Activated CD8-positive, alpha-beta T cell treated with anti-CD3 and anti-CD28 coated beads, Interleukin-2, amount 10 ng/mL, durations not matched to agents 7 days and 5 days (primary cell): ENCODE measurements around the gene EPX. TPM values are rescaled to one million over a fixed set of nuclear protein-coding genes. Genes with fewer than 3 reads are reported as not detected.
A peak's percentile ranks its signal among the peaks of the same experiment; 100 is the strongest.

Source experiments
- ATAC-seq: fragments of 150-1000 bp; cut with Tn5 transposase; one replicate; pipeline ENCODE4 v1.10.0; 2021; ENCODE audit warnings: moderate library complexity
- CTCF ChIA-PET: fragments of 350-600 bp; sonication (Branson Sonifier 250); formaldehyde crosslinking; loops from one replicate; lab custom pipeline; 2021; ENCODE audit warnings: antibody characterized with exemption; lab: Charles Lee
- POLR2A ChIA-PET: fragments of 350-600 bp; sonication (Branson Sonifier 250); formaldehyde crosslinking; loops from one replicate; lab custom pipeline; 2021; ENCODE audit warnings: antibody characterized with exemption; lab: Charles Lee
- DNase-seq: peaks from one replicate; pipeline ENCODE4 v3.0.0-alpha.2; 2020
- H3K27ac Mint-ChIP-seq: one replicate; pipeline ENCODE4 v1.8.0; 2021; ENCODE audit warnings: mild to moderate bottlenecking, mixed read lengths
- H3K27me3 Mint-ChIP-seq: one replicate; pipeline ENCODE4 v1.8.0; 2021; ENCODE audit warnings: low read depth, mixed read lengths
- H3K36me3 Mint-ChIP-seq: one replicate; pipeline ENCODE4 v1.8.0; 2021; ENCODE audit warnings: low read depth, mixed read lengths
- H3K4me1 Mint-ChIP-seq: one replicate; pipeline ENCODE4 v1.8.0; 2021; ENCODE audit warnings: low read depth, mixed read lengths
- H3K4me3 Mint-ChIP-seq: one replicate; pipeline ENCODE4 v1.8.0; 2021; ENCODE audit warnings: mild to moderate bottlenecking, mixed read lengths
- H3K9me3 Mint-ChIP-seq: one replicate; pipeline ENCODE4 v1.8.0; 2022; ENCODE audit warnings: mixed read lengths; ENCODE audit not compliant: insufficient read depth
- total RNA-seq, 2 experiments: library from RNA; stranded (reverse); gene quantifications; one replicate each; pipeline ENCODE4 v1.2.3, GENCODE V29; 2021

Gene EPX
- total RNA-seq, 2 experiments from 2014 or later = not detected

DNA sequence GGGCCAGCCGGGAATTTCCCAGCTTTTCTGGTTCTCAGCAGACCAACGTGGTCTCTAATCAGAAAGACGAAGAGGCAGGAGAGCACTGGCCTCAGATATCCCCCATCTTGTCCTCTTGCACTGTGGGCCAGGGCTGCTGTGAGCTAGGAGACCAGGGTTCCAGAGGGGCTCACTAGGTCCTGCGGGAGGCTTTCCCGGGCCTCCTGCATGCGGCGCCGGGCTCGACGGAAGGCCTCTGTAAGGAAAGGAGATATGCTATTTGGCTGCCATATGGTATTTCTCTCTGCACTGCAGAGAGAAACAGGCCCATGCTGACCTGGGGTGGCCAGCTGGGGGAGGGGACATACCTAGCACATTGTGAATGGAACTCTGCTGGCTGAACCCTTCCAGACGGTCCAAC is 13.4 kb downstream of the EPX start:
- no peaks in the 10 kb centered on the region for H3K27me3 Mint-ChIP-seq
- POLR2A ChIA-PET = interaction anchor here (0.6 kb wide), 1 partner anchor 105 kb away, joined by 3 read pairs; no protein-coding TSS in a partner anchor
- H3K9me3 Mint-ChIP-seq = no peaks in the 10 kb centered on the region
- peaks cover 11% of the 10 kb centered on the region for H3K36me3 Mint-ChIP-seq
- CTCF ChIA-PET = interaction anchor here (0.5 to 1.3 kb wide), 3 partner anchors 11 to 135 kb away, joined by 3 to 5 read pairs (median 4); no protein-coding TSS in a partner anchor
- H3K4me1 Mint-ChIP-seq = peaks cover 9% of the 10 kb centered on the region
- ATAC-seq (no peak), DNase-seq (no peak)
- H3K4me3 Mint-ChIP-seq = no peak overlapping the region
- H3K27ac Mint-ChIP-seq = no peak overlapping the region

DNA sequence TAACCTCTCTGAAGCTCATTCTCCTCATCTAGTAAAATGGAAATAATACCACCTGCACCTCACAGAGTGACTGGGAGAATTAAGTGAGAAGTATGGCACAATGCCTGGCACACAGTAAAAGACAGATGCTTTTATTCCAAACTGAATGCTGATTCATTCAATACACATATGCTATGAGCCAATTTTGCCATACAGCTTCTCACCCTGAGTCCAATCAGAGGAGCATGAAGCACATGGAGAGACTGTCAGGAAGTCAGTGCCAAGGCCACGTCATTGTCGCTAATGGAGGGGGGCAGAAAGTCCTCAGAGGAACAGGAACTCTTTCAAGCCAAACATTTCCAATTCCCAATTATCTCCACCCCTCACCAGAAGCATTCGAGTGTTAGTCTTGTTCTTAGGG is 14.9 kb downstream of the EPX start:
- Mint-ChIP-seq H3K4me3 (no peak overlapping the region), H3K27ac (no peak overlapping the region), H3K27me3 (no peaks in the 10 kb centered on the region), H3K36me3 (peaks cover 13% of the 10 kb centered on the region), H3K9me3 (no peaks in the 10 kb centered on the region), H3K4me1 (peaks cover 12% of the 10 kb centered on the region)
- ChIA-PET POLR2A (no interaction called here), CTCF (interaction anchor here (0.5 to 1.2 kb wide), 3 partner anchors 42 to 443 kb away, joined by 3 read pairs; no protein-coding TSS in a partner anchor)
- DNase-seq (no peak), ATAC-seq (no peak)

DNA sequence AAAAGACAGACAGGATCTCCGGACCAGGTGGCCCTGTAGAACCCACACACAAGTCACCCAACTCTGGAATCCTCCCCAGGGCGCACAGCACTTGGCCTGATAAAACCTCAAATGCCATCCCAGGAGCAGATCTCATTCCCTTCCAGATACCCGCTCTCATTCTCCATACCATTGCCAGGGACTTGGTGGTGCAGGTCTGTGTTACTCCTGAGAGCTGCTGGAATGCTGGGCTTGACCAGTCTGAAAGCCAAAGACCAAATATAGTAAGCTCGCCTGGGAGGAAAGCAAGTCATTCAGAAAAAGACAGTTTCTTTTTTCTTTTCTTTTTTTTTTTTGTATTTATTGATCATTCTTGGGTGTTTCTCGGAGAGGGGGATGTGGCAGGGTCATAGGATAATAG is 15.8 kb downstream of the EPX start:
- ATAC-seq = no peak
- Mint-ChIP-seq H3K4me1 (peaks cover 12% of the 10 kb centered on the region), H3K27ac (no peak overlapping the region), H3K27me3 (no peaks in the 10 kb centered on the region), H3K9me3 (no peaks in the 10 kb centered on the region), H3K4me3 (no peak overlapping the region), H3K36me3 (peaks cover 15% of the 10 kb centered on the region)
- ChIA-PET CTCF (no interaction called here), POLR2A (no interaction called here)
- DNase-seq = no peak

DNA sequence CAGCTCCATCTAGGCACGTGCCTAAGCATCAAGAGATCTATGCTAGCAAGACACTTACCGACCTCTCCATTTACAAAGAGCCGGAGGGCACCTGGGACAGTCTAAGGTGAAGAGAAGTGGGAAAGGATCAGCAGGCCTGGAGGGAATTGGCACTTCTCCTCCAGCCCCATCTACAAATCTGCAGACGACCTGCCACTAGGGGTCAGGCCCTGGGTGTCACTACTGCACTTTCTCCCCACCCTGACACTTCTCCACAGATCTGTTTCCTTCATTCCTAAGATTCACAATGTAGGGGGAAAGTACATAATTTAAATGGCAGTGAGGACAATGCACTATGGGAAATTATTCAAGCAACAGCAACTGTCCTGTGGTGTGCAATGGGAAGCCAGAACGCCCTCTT is 18.4 kb downstream of the EPX start:
- H3K27ac Mint-ChIP-seq = no peak overlapping the region
- no peak for ATAC-seq
- H3K4me1 Mint-ChIP-seq = peaks cover 12% of the 10 kb centered on the region
- no peak overlapping the region for H3K4me3 Mint-ChIP-seq
- ChIA-PET POLR2A (interaction anchor here (0.6 kb wide), 1 partner anchor 1044 kb away, joined by 4 read pairs; no protein-coding TSS in a partner anchor), CTCF (interaction anchor here (2.1 kb wide), 1 partner anchor 11 kb away, joined by 8 read pairs; no protein-coding TSS in a partner anchor)
- peaks cover 15% of the 10 kb centered on the region for H3K36me3 Mint-ChIP-seq
- no peaks in the 10 kb centered on the region for H3K27me3 Mint-ChIP-seq
- no peak for DNase-seq
- H3K9me3 Mint-ChIP-seq = no peaks in the 10 kb centered on the region

DNA sequence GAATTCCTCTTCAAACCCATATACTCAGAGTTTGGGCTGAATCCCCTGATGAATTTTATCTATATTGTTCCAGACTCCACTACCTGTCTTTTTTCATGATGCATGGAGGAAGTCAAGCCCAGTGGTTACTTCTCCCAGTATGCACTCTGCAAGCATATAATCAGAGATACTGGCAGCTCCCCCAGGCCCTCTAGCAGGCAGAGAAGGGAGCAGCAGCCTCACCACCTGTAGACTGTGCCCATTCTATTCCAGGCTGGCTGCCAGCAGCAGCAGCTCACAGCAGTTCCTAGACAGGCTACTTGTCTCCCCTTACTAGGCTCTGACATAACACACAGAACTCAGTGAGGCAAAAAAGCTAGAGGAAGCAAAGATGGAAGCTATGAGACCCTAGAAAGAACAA is 23.2 kb downstream of the EPX start:
- ATAC-seq = no peak
- Mint-ChIP-seq H3K36me3 (peaks cover 6% of the 10 kb centered on the region), H3K27me3 (no peaks in the 10 kb centered on the region), H3K9me3 (no peaks in the 10 kb centered on the region), H3K4me3 (no peak overlapping the region), H3K27ac (no peak overlapping the region), H3K4me1 (peaks cover 28% of the 10 kb centered on the region)
- ChIA-PET POLR2A (interaction anchor here (0.5 to 0.7 kb wide), 2 partner anchors 152 to 371 kb away, joined by 3 read pairs; no protein-coding TSS in a partner anchor), CTCF (interaction anchor here (1.9 to 5.2 kb wide), 3 partner anchors 11 to 34 kb away, joined by 4 to 30 read pairs (median 9); no protein-coding TSS in a partner anchor)
- no peak for DNase-seq

DNA sequence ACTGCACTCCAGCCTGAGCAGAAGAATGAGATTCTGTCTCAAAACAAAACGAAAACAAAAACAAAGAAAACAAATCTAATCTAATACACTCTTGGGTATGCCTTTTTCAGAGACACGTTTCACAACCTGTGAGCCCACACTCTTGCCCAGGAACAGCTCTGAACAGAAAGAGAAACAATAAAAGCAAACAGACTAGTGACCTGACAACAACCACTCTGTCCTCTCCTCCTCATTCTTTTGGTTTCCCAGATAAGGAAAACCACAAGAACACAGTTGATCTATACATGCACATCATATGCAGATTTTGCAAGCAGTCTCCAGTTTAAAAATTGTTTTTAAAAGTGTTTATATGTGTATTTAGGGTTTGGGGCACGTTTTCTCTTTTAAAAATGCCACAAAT is 25.2 kb downstream of the EPX start:
- Mint-ChIP-seq H3K4me3 (peak overlapping the region; percentile 42), H3K27me3 (peaks cover 7% of the 10 kb centered on the region), H3K36me3 (peaks cover 2% of the 10 kb centered on the region), H3K4me1 (peaks cover 22% of the 10 kb centered on the region), H3K9me3 (no peaks in the 10 kb centered on the region), H3K27ac (no peak overlapping the region)
- DNase-seq (no peak), ATAC-seq (no peak)
- CTCF ChIA-PET = interaction anchor here (1.9 to 5.2 kb wide), 2 partner anchors 13 to 17 kb away, joined by 4 to 30 read pairs; no protein-coding TSS in a partner anchor
- POLR2A ChIA-PET = no interaction called here

DNA sequence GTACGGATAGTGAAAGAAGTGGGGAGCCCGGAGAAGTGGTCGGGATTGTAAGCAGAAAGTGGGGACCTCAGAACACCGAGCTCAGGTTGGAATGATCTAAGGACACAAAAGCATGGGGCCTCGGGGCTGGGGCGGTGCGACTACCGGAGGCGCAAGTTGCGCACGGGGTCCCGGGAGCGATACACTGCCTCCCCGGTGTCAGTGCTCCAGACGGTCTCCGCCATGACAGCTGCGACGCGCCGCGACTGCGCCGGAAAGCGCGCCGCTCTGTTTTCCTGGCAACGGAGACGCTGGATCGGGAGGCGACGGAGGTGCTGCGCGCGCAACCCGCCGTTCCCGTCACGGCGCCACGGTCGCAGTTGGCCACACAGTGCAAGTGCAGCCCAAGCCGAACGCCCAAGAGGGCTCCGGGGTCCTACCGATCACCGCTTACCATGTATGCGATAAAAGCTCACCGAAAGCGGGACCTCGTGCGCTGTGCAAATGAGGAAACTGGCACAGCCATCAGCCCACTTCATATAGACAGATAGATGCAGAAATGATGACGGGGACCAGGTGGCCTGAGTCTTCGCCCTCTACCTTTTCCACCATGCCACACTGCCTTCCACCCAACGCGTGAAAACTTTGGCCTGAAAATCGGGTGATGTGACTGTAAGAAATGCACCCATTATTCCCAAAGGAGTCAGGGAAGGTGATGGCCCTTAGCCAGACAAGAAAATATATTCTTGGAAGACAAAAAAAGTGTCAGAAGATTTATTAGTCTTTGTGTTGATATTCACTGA is 26.7 kb downstream of the EPX start, which contains the start of gene MKS1:
TSS of gene MKS1 (minus strand) at position 249 of the 782 bp plus-strand sequence. CDS start at position 224, 25 bp downstream.
- ChIA-PET CTCF (interaction anchor here (0.9 to 5.2 kb wide), 10 partner anchors 9 to 385 kb away, joined by 3 to 30 read pairs (median 4); partner anchors contain the start of gene LPO), POLR2A (interaction anchor here (0.6 to 1.4 kb wide), 8 partner anchors 18 to 413 kb away, joined by 3 to 6 read pairs (median 3); no protein-coding TSS in a partner anchor)
- Mint-ChIP-seq H3K27ac (peak within 1 kb of the TSS; percentile 97), H3K27me3 (peaks cover 11% of the 10 kb centered on the region), H3K4me3 (peak within 1 kb of the TSS; percentile 87), H3K36me3 (no peaks in the 10 kb centered on the region), H3K9me3 (no peaks in the 10 kb centered on the region), H3K4me1 (peaks cover 24% of the 10 kb centered on the region)
- ATAC-seq = peak; percentile 98
- peak; percentile 97 for DNase-seq

DNA sequence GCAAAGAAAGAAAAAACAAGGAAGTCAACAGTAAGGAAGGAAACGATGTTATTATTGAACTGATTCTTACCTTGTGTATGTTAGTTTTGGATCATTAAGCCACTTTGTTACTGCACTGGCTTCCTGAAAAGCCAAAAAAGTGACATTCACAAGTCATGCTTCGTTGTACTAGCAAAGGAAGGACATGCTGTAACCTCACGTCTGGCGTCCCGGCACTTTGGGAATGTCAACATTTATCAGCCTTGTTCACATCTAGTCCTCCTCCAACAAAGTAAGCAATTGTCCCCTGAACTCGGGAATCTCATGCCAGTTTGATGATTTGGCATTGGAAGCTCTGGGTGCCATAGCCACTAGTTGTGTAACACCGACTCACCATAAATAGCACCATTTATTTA is 27.3 kb downstream of the EPX start:
- H3K4me3 Mint-ChIP-seq = peak overlapping the region; percentile 87
- DNase-seq (no peak), ATAC-seq (no peak)
- H3K27me3 Mint-ChIP-seq = peaks cover 11% of the 10 kb centered on the region
- H3K4me1 Mint-ChIP-seq = peaks cover 28% of the 10 kb centered on the region
- H3K27ac Mint-ChIP-seq = peak overlapping the region; percentile 97
- H3K9me3 Mint-ChIP-seq = no peaks in the 10 kb centered on the region
- ChIA-PET POLR2A (interaction anchor here (0.8 to 1.4 kb wide), 5 partner anchors 18 to 412 kb away, joined by 3 to 6 read pairs (median 3); no protein-coding TSS in a partner anchor), CTCF (interaction anchor here (1.0 to 5.2 kb wide), 9 partner anchors 9 to 386 kb away, joined by 3 to 30 read pairs (median 4); no protein-coding TSS in a partner anchor)
- no peaks in the 10 kb centered on the region for H3K36me3 Mint-ChIP-seq

DNA sequence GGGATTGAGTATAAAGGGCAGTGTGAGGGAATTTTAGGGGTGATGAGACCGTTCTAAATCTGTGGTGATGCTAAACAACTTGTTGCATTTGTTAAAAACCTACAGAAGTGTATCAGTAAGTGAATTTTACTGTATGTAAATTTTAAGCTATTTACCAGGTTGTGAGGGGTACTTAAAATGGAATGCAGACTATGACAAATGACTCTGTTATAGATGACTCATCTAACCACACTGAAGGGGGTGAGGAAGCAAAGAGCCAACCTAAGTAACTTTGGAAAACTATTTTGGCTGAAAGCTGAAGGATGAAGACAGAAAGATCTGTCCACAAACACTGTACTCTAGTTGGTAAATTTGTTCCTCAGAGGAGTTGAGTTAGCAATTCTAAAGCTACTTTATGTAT is 31.8 kb downstream of the EPX start:
- H3K27ac Mint-ChIP-seq = no peak overlapping the region

DNA sequence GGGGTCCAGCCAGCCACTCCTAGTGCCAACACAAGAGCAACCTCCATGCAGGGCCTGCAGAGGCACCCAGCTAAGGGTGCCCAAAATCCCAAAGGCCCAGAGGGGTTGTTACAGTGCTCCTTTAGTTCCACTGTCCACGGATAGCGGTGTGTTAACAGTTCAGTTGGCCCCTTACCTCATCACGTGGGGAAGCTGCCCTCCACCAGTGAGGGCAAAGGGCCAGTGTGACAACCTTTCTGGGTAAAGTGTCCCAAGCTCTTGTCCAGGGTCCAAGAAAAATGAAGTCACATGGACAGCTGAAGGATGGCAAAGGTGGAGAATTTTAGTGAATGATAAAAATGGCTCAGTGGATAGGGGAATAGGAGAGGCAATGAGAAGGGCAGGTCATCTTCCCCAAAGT is 35.2 kb downstream of the EPX start:
- H3K9me3 Mint-ChIP-seq = no peaks in the 10 kb centered on the region
- peaks cover 27% of the 10 kb centered on the region for H3K27me3 Mint-ChIP-seq
- no peak overlapping the region for H3K27ac Mint-ChIP-seq
- ChIA-PET POLR2A (interaction anchor here (0.5 kb wide), 1 partner anchor 220 kb away, joined by 3 read pairs; no protein-coding TSS in a partner anchor), CTCF (interaction anchor here (1.0 to 4.7 kb wide), 4 partner anchors 8 to 228 kb away, joined by 3 to 24 read pairs (median 4); no protein-coding TSS in a partner anchor)
- peaks cover 14% of the 10 kb centered on the region for H3K4me1 Mint-ChIP-seq
- DNase-seq = no peak
- H3K4me3 Mint-ChIP-seq = no peak overlapping the region
- H3K36me3 Mint-ChIP-seq = no peaks in the 10 kb centered on the region
- ATAC-seq = no peak

More for the DNA sequence above, 31.8 kb downstream of the EPX start:
- no peaks in the 10 kb centered on the region for H3K9me3 Mint-ChIP-seq
- CTCF ChIA-PET = interaction anchor here (1.1 to 4.7 kb wide), 3 partner anchors 24 to 26 kb away, joined by 3 to 24 read pairs (median 5); no protein-coding TSS in a partner anchor
- no peak overlapping the region for H3K4me3 Mint-ChIP-seq
- DNase-seq = no peak
- POLR2A ChIA-PET = interaction anchor here (0.6 kb wide), 1 partner anchor 559 kb away, joined by 3 read pairs; no protein-coding TSS in a partner anchor
- H3K27me3 Mint-ChIP-seq = peaks cover 28% of the 10 kb centered on the region
- H3K4me1 Mint-ChIP-seq = peaks cover 14% of the 10 kb centered on the region
- no peak for ATAC-seq
- no peaks in the 10 kb centered on the region for H3K36me3 Mint-ChIP-seq

DNA sequence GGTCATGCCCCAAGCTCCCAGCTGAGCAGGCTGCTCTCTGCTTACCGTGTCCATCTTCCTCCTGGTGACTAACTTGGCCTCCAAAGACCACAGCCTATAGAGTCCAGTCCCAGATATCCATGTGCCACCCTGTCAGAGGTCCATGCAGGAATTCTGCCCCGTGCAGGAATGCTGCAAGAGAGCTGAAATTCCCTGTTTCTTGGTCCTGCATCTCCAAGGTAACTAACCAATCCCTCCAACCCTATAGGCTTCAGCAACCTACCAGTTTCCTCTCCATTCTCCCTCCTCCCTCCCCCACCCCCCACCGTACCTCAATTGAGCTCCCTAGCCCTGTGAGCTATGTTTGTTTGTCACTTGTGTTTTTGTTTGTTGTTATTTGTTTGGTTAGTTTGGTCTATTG is 36.2 kb downstream of the EPX start:
- ChIA-PET POLR2A (interaction anchor here (1.0 kb wide), 1 partner anchor 10 kb away, joined by 4 read pairs; the partner anchor contains the start of gene LPO), CTCF (interaction anchor here (1.1 to 4.7 kb wide), 4 partner anchors 9 to 27 kb away, joined by 4 to 24 read pairs (median 9); no protein-coding TSS in a partner anchor)
- DNase-seq (no peak), ATAC-seq (no peak)
- Mint-ChIP-seq H3K36me3 (no peaks in the 10 kb centered on the region), H3K9me3 (no peaks in the 10 kb centered on the region), H3K4me1 (peaks cover 17% of the 10 kb centered on the region), H3K27ac (no peak overlapping the region), H3K4me3 (no peak overlapping the region), H3K27me3 (peaks cover 24% of the 10 kb centered on the region)
